Osteoblast (primary cell): ENCODE data around the gene SMIM5. TPM values are rescaled to one million over a fixed set of nuclear protein-coding genes. Genes with fewer than 3 reads are reported as not detected.

Experiments used
- DNase-seq: peaks from one replicate; pipeline ENCODE4 v3.0.0; 2011; ENCODE audit warnings: low spot score, mixed read lengths; ENCODE audit not compliant: insufficient read length; ENCODE audit errors: missing footprints
- H2AFZ ChIP-seq: 2 replicates; pipeline ENCODE4 v1.6.0; 2011; ENCODE audit warnings: mild to moderate bottlenecking, low read length
- H3K27ac ChIP-seq: 2 replicates; pipeline ENCODE4 v1.5.1; 2011; ENCODE audit warnings: mild to moderate bottlenecking, low read depth, low read length, moderate library complexity
- H3K27me3 ChIP-seq: 2 replicates; pipeline ENCODE4 v1.6.0; 2012; ENCODE audit warnings: mild to moderate bottlenecking, control low read depth, inconsistent platforms, low read length, moderate library complexity; ENCODE audit not compliant: insufficient read depth
- H3K36me3 ChIP-seq: 2 replicates; pipeline ENCODE4 v1.5.1; 2011; ENCODE audit warnings: mild to moderate bottlenecking, low read length, control low read depth, moderate library complexity; ENCODE audit not compliant: insufficient read depth
- H3K4me1 ChIP-seq: 2 replicates; pipeline ENCODE4 v1.5.1; 2011; ENCODE audit warnings: mild to moderate bottlenecking, low read length, control low read depth, moderate library complexity; ENCODE audit not compliant: insufficient read depth
- H3K4me2 ChIP-seq: 2 replicates; pipeline ENCODE4 v1.6.0; 2011; ENCODE audit warnings: mild to moderate bottlenecking, low read length; ENCODE audit not compliant: insufficient read depth
- H3K4me3 ChIP-seq: fragments of 200-600 bp; sonication (generic); 3 replicates; pipeline ENCODE4 v1.5.1; 2012; ENCODE audit warnings: mild to moderate bottlenecking, low read length, inconsistent platforms; ENCODE audit not compliant: insufficient read depth
- H3K79me2 ChIP-seq: 2 replicates; pipeline ENCODE4 v1.6.0; 2012; ENCODE audit warnings: mild to moderate bottlenecking, low read length, control low read depth, inconsistent platforms; ENCODE audit not compliant: insufficient read depth
- H3K9me3 ChIP-seq: 2 replicates; pipeline ENCODE4 v1.5.1; 2011; ENCODE audit warnings: low read depth, low read length, control low read depth
- H4K20me1 ChIP-seq: 2 replicates; pipeline ENCODE4 v1.6.0; 2012; ENCODE audit warnings: mild to moderate bottlenecking, low read length, control low read depth; ENCODE audit not compliant: insufficient read depth
- CTCF ChIP-seq: IDR thresholded peaks from 2 replicates; pipeline ENCODE4 v1.5.1; 2011; ENCODE audit warnings: mild to moderate bottlenecking, low read depth, low read length, moderate library complexity; ENCODE audit errors: extremely low read depth
- total RNA-seq: library from RNA; depleted of rRNA; stranded (reverse); fragments of >200 nt; gene quantifications from 2 replicates; pipeline ENCODE4 v1.2.3, GENCODE V29; 2012

SMIM5 gene
- total RNA-seq, 1 donor = not detected

DNA sequence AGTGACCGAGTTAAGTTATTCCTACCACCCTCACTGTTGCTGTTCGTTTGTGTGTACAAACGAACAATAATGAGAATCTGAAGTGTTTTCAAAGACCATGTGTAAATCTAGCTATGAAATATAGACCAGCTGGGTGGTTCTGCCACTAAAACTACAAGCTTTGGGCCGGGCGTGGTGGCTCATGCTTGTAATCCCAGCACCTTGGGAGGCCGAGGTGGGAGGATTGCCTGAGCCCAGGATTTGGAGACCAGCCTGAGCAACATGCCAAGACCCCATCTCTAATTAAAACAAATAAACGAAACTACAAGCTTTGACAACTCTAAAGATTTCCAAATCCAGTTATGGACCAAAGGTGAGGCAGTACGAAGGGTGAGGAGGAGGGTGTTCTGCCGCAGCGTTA, 32.7 kb downstream of the SMIM5 start:
- Histone ChIP-seq H3K36me3 (peaks cover 33% of the 10 kb centered on the region), H3K27ac (peak overlapping the region; percentile 94), H3K4me1 (peaks cover 20% of the 10 kb centered on the region), H4K20me1 (peaks cover 9% of the 10 kb centered on the region), H3K27me3 (no peaks in the 10 kb centered on the region), H3K4me3 (peak overlapping the region; percentile 96), H3K4me2 (peak overlapping the region; percentile 94), H2AFZ (no peak overlapping the region), H3K9me3 (no peaks in the 10 kb centered on the region), H3K79me2 (peaks cover 52% of the 10 kb centered on the region)
- DNase-seq = no peak
- no peak for TF ChIP-seq CTCF

- peak within 1 kb of the TSS; percentile 94 for H3K27ac ChIP-seq
- peak; percentile 92 for DNase-seq
- no peaks in the 10 kb centered on the region for H3K9me3 ChIP-seq
- peak within 1 kb of the TSS; percentile 96 for H2AFZ ChIP-seq
- H3K4me3 ChIP-seq = peak within 1 kb of the TSS; percentile 96
- H3K4me2 ChIP-seq = peak within 1 kb of the TSS; percentile 94
- H3K27me3 ChIP-seq = no peaks in the 10 kb centered on the region
- H3K4me1 ChIP-seq = peaks cover 20% of the 10 kb centered on the region
- peaks cover 11% of the 10 kb centered on the region for H4K20me1 ChIP-seq
- peaks cover 64% of the 10 kb centered on the region for H3K79me2 ChIP-seq
- no peak for TF ChIP-seq CTCF
- peaks cover 39% of the 10 kb centered on the region for H3K36me3 ChIP-seq
Observed at GRCh38 chr17:75666959-75667790, 33.9 kb downstream of the SMIM5 start, which contains the start of the genes RECQL5 and SAP30BP. TSS of gene RECQL5 (minus strand) at chr17:75667154. CDS start at chr17:75666557, 597 bp downstream. TSS of gene SAP30BP (plus strand) at chr17:75667338. CDS start at chr17:75667373, 35 bp downstream.

DNA sequence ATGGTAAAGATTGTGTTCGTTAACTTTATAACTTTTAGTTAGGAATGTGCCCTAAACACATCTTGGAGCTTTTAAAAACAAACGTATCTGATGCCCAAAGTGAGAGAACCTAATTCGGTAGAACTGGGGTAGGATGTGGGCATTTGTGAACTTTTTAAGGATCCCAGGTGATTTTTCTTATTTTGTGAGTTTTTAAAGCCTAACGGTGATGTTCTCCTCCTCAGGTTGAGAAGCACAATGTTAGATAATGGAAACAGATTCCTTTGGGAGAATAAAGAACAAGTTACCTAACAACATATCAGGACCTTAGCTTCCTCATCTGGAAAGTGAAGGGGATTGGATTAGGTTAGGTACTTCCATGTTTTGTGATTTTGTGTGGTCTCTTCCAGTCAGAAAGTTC, 34.6 kb downstream of the SMIM5 start:
- H3K4me1 ChIP-seq = peaks cover 20% of the 10 kb centered on the region
- peak overlapping the region; percentile 94 for H3K4me2 ChIP-seq
- peak overlapping the region; percentile 94 for H3K27ac ChIP-seq
- H3K9me3 ChIP-seq = no peaks in the 10 kb centered on the region
- H2AFZ ChIP-seq = peak overlapping the region; percentile 96
- DNase-seq = no peak
- H4K20me1 ChIP-seq = peaks cover 11% of the 10 kb centered on the region
- peak overlapping the region; percentile 96 for H3K4me3 ChIP-seq
- no peak for TF ChIP-seq CTCF
- H3K36me3 ChIP-seq = peaks cover 39% of the 10 kb centered on the region
- no peaks in the 10 kb centered on the region for H3K27me3 ChIP-seq
- peaks cover 71% of the 10 kb centered on the region for H3K79me2 ChIP-seq

GRCh38 chr17:75668489-75668888, 35.3 kb downstream of the SMIM5 start:
- Histone ChIP-seq H3K27ac (peak overlapping the region; percentile 94), H4K20me1 (peaks cover 14% of the 10 kb centered on the region), H3K4me1 (peaks cover 20% of the 10 kb centered on the region), H2AFZ (no peak overlapping the region), H3K36me3 (peaks cover 44% of the 10 kb centered on the region), H3K4me2 (peak overlapping the region; percentile 94), H3K4me3 (peak overlapping the region; percentile 96), H3K27me3 (no peaks in the 10 kb centered on the region), H3K9me3 (no peaks in the 10 kb centered on the region), H3K79me2 (peaks cover 77% of the 10 kb centered on the region)
- TF ChIP-seq CTCF = no peak
- DNase-seq = no peak
